IMR-90 (cell line): Measurements from ENCODE around the gene BBS7. TPM values are rescaled to one million over a fixed set of nuclear protein-coding genes. Genes with fewer than 3 reads are reported as not detected.

ENCODE experiments used
- ATAC-seq: fragments of 200-7000 bp; cut with Tn5 transposase; 2 replicates; pipeline ENCODE4 v1.9.1; 2020; ENCODE audit warnings: low read depth, mild to moderate bottlenecking, moderate library complexity
- BruUV-seq: library from RNA; stranded (reverse); fragments of 400-500 nt; replicated peaks from 2 replicates; lab custom pipeline; 2021; lab: Mats Ljungman, UMichigan
- CTCF ChIA-PET: fragments of 300-600 bp; formaldehyde crosslinking; extraction: SDS; loops from one replicate; lab custom pipeline; 2021; ENCODE audit warnings: antibody characterized with exemption; lab: Yijun Ruan, JAX
- POLR2A ChIA-PET: fragments of 300-600 bp; sonication (Branson Sonifier 250); formaldehyde crosslinking; loops from one replicate; lab custom pipeline; 2022; ENCODE audit warnings: antibody characterized with exemption; ENCODE audit not compliant: unreplicated experiment; lab: Charles Lee
- DNase-seq: peaks from one replicate; pipeline ENCODE4 v3.0.0; 2013
- H2AFZ ChIP-seq: replicated peaks from 2 replicates; pipeline ENCODE3; 2013; ENCODE audit warnings: low read length, mild to moderate bottlenecking; ENCODE audit not compliant: poor library complexity
- H2AK5ac ChIP-seq: 2 replicates; pipeline ENCODE4 v1.6.1; 2013; ENCODE audit warnings: low read depth, low read length, inconsistent platforms
- H2AK9ac ChIP-seq: replicated peaks from 2 replicates; pipeline ENCODE3; 2013; ENCODE audit warnings: mild to moderate bottlenecking, low read depth, low read length, moderate library complexity; ENCODE audit not compliant: poor library complexity
- H2BK120ac ChIP-seq: 2 replicates; pipeline ENCODE4 v1.6.1; 2013; ENCODE audit warnings: low read depth, low read length, inconsistent platforms
- H2BK15ac ChIP-seq: 3 replicates; pipeline ENCODE4 v1.6.1; 2013; ENCODE audit warnings: low read depth, low read length, inconsistent platforms
- H2BK20ac ChIP-seq: 2 replicates; pipeline ENCODE4 v1.6.1; 2013; ENCODE audit warnings: low read depth, mild to moderate bottlenecking, inconsistent platforms, low read length, moderate library complexity
- H2BK5ac ChIP-seq: 2 replicates; pipeline ENCODE4 v1.6.1; 2013; ENCODE audit warnings: mild to moderate bottlenecking, low read depth, low read length, inconsistent platforms; ENCODE audit not compliant: poor library complexity, severe bottlenecking
- H3K14ac ChIP-seq: replicated peaks from 2 replicates; pipeline ENCODE4 v1.6.1; 2013; ENCODE audit warnings: low read depth, low read length, inconsistent platforms
- H3K18ac ChIP-seq: 2 replicates; pipeline ENCODE4 v1.6.1; 2013; ENCODE audit warnings: low read depth, low read length, control low read depth
- H3K23ac ChIP-seq: 2 replicates; pipeline ENCODE4 v1.6.1; 2013; ENCODE audit warnings: low read depth, low read length, inconsistent platforms
- H3K27ac ChIP-seq: 2 replicates; pipeline ENCODE4 v1.5.1; 2013; ENCODE audit warnings: mild to moderate bottlenecking, control low read depth, low read length; ENCODE audit not compliant: insufficient read depth
- H3K27me3 ChIP-seq: 2 replicates; pipeline ENCODE4 v1.6.1; 2013; ENCODE audit warnings: low read length; ENCODE audit not compliant: control insufficient read depth, insufficient read depth
- H3K36me3 ChIP-seq: 2 replicates; pipeline ENCODE4 v1.6.1; 2013; ENCODE audit warnings: low read length, mixed read lengths; ENCODE audit not compliant: control insufficient read depth, insufficient read depth
- H3K4ac ChIP-seq: 2 replicates; pipeline ENCODE4 v1.6.1; 2013; ENCODE audit warnings: low read depth, low read length, inconsistent platforms
- H3K4me1 ChIP-seq: 2 replicates; pipeline ENCODE4 v1.6.1; 2013; ENCODE audit warnings: low read length, mixed read lengths; ENCODE audit not compliant: control insufficient read depth, insufficient read depth
- H3K4me2 ChIP-seq: 2 replicates; pipeline ENCODE4 v1.6.1; 2013; ENCODE audit warnings: low read depth, mild to moderate bottlenecking, control low read depth, low read length, moderate library complexity
- H3K4me3 ChIP-seq: 2 replicates; pipeline ENCODE4 v1.5.1; 2013; ENCODE audit warnings: low read depth, mild to moderate bottlenecking, control low read depth, low read length, moderate library complexity; ENCODE audit not compliant: insufficient read depth
- H3K56ac ChIP-seq: 2 replicates; pipeline ENCODE4 v1.6.1; 2013; ENCODE audit warnings: low read length, inconsistent platforms; ENCODE audit not compliant: insufficient read depth; ENCODE audit errors: extremely low read depth
- H3K79me1 ChIP-seq, 2 experiments: 2 replicates each; pipeline ENCODE4 v1.6.1; 2013; ENCODE audit warnings: low read length in 2 of 2, inconsistent platforms in 1 of 2, low read depth in 1 of 2
- H3K9ac ChIP-seq: 2 replicates; pipeline ENCODE4 v1.6.1; 2013; ENCODE audit warnings: low read depth, low read length, control low read depth
- H3K9me1 ChIP-seq: 2 replicates; pipeline ENCODE4 v1.6.1; 2013; ENCODE audit warnings: low read length, inconsistent platforms; ENCODE audit not compliant: insufficient read depth
- H3K9me3 ChIP-seq: 2 replicates; pipeline ENCODE4 v1.6.1; 2013; ENCODE audit warnings: low read length; ENCODE audit not compliant: control insufficient read depth, insufficient read depth
- H4K20me1 ChIP-seq: 2 replicates; pipeline ENCODE4 v1.6.1; 2013; ENCODE audit warnings: low read length, inconsistent platforms; ENCODE audit not compliant: insufficient read depth
- H4K5ac ChIP-seq: 2 replicates; pipeline ENCODE4 v1.6.1; 2013; ENCODE audit warnings: mild to moderate bottlenecking, low read depth, low read length, control low read depth
- H4K8ac ChIP-seq, 2 experiments: 2 replicates each; pipeline ENCODE4 v1.6.1; 2013; ENCODE audit warnings: low read depth in 2 of 2, low read length in 2 of 2, control low read depth in 1 of 2, inconsistent platforms in 1 of 2
- H4K91ac ChIP-seq: 2 replicates; pipeline ENCODE4 v1.6.1; 2013; ENCODE audit warnings: low read depth, low read length, inconsistent platforms; ENCODE audit not compliant: insufficient read depth
- BHLHE40 ChIP-seq: fragments of 150-350 bp; IDR thresholded peaks from 2 replicates; pipeline ENCODE4 v1.6.1; 2016; ENCODE audit warnings: mild to moderate bottlenecking, low read depth, low read length
- CEBPB ChIP-seq: IDR thresholded peaks from 2 replicates; pipeline ENCODE4 v1.6.1; 2012; ENCODE audit warnings: low read depth, low read length, improper control_type of control experiment
- CTCF ChIP-seq: conservative IDR thresholded peaks from 2 replicates; pipeline ENCODE4 v1.5.1; 2012; ENCODE audit warnings: mild to moderate bottlenecking, low read depth, low read length, improper control_type of control experiment
- ELK1 ChIP-seq: fragments of 150-350 bp; IDR thresholded peaks from 2 replicates; pipeline ENCODE4 v1.6.1; 2016; ENCODE audit warnings: low read depth, mild to moderate bottlenecking, low read length, moderate library complexity, borderline replicate concordance
- FOS ChIP-seq: fragments of 150-350 bp; IDR thresholded peaks from 2 replicates; pipeline ENCODE4 v1.6.1; 2016; ENCODE audit warnings: low read depth, low read length
- MAFK ChIP-seq: IDR thresholded peaks from 2 replicates; pipeline ENCODE4 v1.6.1; 2012; ENCODE audit warnings: low read depth, low read length, improper control_type of control experiment
- MAZ ChIP-seq: IDR thresholded peaks from 2 replicates; pipeline ENCODE4 v1.6.1; 2012; ENCODE audit warnings: low read depth, mild to moderate bottlenecking, low read length, improper control_type of control experiment, moderate library complexity, borderline replicate concordance
- MXI1 ChIP-seq: IDR thresholded peaks from 2 replicates; pipeline ENCODE4 v1.6.1; 2012; ENCODE audit warnings: low read depth, mild to moderate bottlenecking, low read length, moderate library complexity, borderline replicate concordance
- NFE2L2 ChIP-seq: fragments of 150-350 bp; IDR thresholded peaks from 2 replicates; pipeline ENCODE4 v1.6.1; 2016; ENCODE audit warnings: low read depth, mild to moderate bottlenecking, low read length
- POLR2A ChIP-seq: IDR thresholded peaks from 2 replicates; pipeline ENCODE4 v1.6.1; 2012; ENCODE audit warnings: mild to moderate bottlenecking, low read depth, low read length
- RAD21 ChIP-seq: IDR thresholded peaks from 2 replicates; pipeline ENCODE4 v1.6.1; 2012; ENCODE audit warnings: low read length, improper control_type of control experiment
- RCOR1 ChIP-seq: IDR thresholded peaks from 2 replicates; pipeline ENCODE4 v1.6.1; 2012; ENCODE audit warnings: mild to moderate bottlenecking, low read length, improper control_type of control experiment; ENCODE audit not compliant: insufficient replicate concordance
- RFX5 ChIP-seq: IDR thresholded peaks from 2 replicates; pipeline ENCODE4 v1.8.0; 2012; ENCODE audit warnings: low read depth, mild to moderate bottlenecking, low read length, moderate library complexity
- SMC3 ChIP-seq: fragments of 150-350 bp; IDR thresholded peaks from 2 replicates; pipeline ENCODE4 v1.6.1; 2016; ENCODE audit warnings: low read depth, mild to moderate bottlenecking, antibody characterized with exemption, low read length, moderate library complexity
- WGBS, 2 experiments: methylation state at CpG; one replicate each; pipeline versions ENCODE4 v1.1.5 to v1.1.7; 2013; ENCODE audit warnings: missing lambda C conversion rate in 2 of 2; ENCODE audit not compliant: insufficient read length in 1 of 2; ENCODE audit errors: extremely low coverage in 2 of 2; 5-methylcytosine and 5-hydroxymethylcytosine counted together
- dilution Hi-C: fragments of 300-500 bp; cut with HindIII; formaldehyde crosslinking; loops from one replicate; pipeline ENCODE4 v1.14.3; 2018; ENCODE audit warnings: low sequenced_read_pairs; ENCODE audit not compliant: unreplicated experiment
- in situ Hi-C: fragments of 300-500 bp; cut with MboI; formaldehyde crosslinking; loops from 3 replicates; pipeline ENCODE4 v1.14.3; 2019; ENCODE audit warnings: low sequenced_read_pairs, inconsistent platforms, mixed read lengths
- intact Hi-C: fragments of 100-400 bp; cut with micrococcal nuclease; formaldehyde crosslinking; loops from 2 replicates; pipeline ENCODE4 v1.10.0; 2022
- polyA plus RNA-seq, 3 experiments: library from polyadenylated mRNA; depleted of rRNA; stranded (reverse); fragments of >200 nt; gene quantifications; 2 replicates each; pipeline ENCODE4 v1.2.3, GENCODE V29; 2012; ENCODE audit warnings: low replicate concordance in 1 of 3
- total RNA-seq: library from RNA; depleted of rRNA; stranded (reverse); fragments of >200 nt; gene quantifications from 2 replicates; pipeline ENCODE4 v1.2.3, GENCODE V29; 2012
- TF ChIP-seq, protein P1 (sequence below): fragments of 150-350 bp; IDR thresholded peaks from 2 replicates; pipeline ENCODE4 v1.6.1; 2017; ENCODE audit warnings: mild to moderate bottlenecking, antibody characterized with exemption, low read length, low read depth

The BBS7 gene
- total and polyA plus RNA-seq, 2 of the 4 experiments (the other 2 are of a cell fraction) = 23.0 to 32.3 TPM

DNA sequence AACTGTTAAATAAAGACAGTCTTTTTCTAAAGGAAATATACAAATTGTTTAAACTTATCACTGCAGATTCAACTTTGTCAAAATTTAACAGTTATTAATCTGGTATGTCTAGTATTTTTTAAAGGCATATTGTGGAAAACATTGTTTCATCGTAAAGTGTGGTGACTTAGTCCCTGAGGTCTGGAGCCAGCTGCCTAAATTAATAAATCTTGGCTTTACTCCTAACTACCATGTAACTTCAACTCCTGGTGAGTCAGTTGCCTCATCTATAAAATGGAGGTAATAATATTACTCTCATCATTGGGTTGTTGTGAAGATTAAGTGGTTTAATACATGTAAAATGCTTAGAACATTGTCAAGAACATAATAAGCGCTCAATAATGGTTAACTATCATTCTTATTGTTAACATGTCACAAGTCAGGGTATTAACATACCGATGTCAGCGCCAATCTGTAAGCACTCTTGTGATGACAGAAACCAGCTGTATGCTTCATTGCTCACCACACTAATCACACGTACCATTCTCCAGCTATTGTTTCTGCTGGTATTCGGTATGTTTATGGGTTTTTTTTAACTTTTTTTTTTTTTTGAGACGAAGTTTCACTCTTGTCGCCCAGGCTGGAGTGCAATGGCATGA is 91.2 kb downstream of the BBS7 start:
- Histone ChIP-seq H3K9me1 (peaks cover 3% of the 10 kb centered on the region), H4K5ac (peak overlapping the region; percentile 64; the same call in 1 of the 2 replicates), H2BK120ac (peak overlapping the region; percentile 87), H3K9me3 (no peaks in the 10 kb centered on the region), H3K9ac (no peak overlapping the region), H4K91ac (peak overlapping the region; percentile 83), H2BK5ac (peak overlapping the region; percentile 99), H4K20me1 (no peaks in the 10 kb centered on the region), H3K27me3 (no peaks in the 10 kb centered on the region), H3K56ac (peak overlapping the region; percentile 60), H2BK15ac (no peak overlapping the region; the same call in 2 of the 3 replicates), H3K4me1 (peaks cover 7% of the 10 kb centered on the region), H3K79me1 (no peaks in the 10 kb centered on the region), H3K27ac (peak overlapping the region; percentile 56), H3K18ac (peak overlapping the region; percentile 85; the same call in 1 of the 2 replicates), H2AFZ (no peak overlapping the region), H2AK9ac (no peak overlapping the region), H3K4ac (peak overlapping the region; percentile 89; the same call in 1 of the 2 replicates), H3K4me2 (peak overlapping the region; percentile 15; the same call in 1 of the 2 replicates), H3K36me3 (no peaks in the 10 kb centered on the region), H4K8ac (peak overlapping the region in 1 of 2 experiments; percentile 44; a peak in 3 of 4 replicates), H2BK20ac (peak overlapping the region; percentile 87), H3K4me3 (no peak overlapping the region), H2AK5ac (no peak overlapping the region), H3K14ac (no peak overlapping the region), H3K23ac (no peak overlapping the region; the same call in 1 of the 2 replicates)
- DNase-seq = peak; percentile 80
- no CpG with 5 or more reads among the region's 8 CpGs for WGBS, 2 experiments
- no TSS peak for BruUV-seq
- dilution Hi-C loops = no loop called here
- CTCF ChIA-PET = interaction anchor here (0.6 to 1.1 kb wide), 2 partner anchors 20 to 519 kb away, joined by 3 read pairs; no protein-coding TSS in a partner anchor
- ATAC-seq = peak; percentile 62
- intact Hi-C loops = no loop called here
- in situ Hi-C loops = no loop called here
- TF ChIP-seq MAFK (no peak), RCOR1 (no peak), POLR2A (no peak), BHLHE40 (no peak), RAD21 (no peak), CEBPB (no peak), NFE2L2 (no peak), MXI1 (no peak), MAZ (no peak), ELK1 (no peak), RFX5 (no peak), SMC3 (no peak), CTCF (no peak), FOS (no peak)
- TF ChIP-seq, protein P1, sequence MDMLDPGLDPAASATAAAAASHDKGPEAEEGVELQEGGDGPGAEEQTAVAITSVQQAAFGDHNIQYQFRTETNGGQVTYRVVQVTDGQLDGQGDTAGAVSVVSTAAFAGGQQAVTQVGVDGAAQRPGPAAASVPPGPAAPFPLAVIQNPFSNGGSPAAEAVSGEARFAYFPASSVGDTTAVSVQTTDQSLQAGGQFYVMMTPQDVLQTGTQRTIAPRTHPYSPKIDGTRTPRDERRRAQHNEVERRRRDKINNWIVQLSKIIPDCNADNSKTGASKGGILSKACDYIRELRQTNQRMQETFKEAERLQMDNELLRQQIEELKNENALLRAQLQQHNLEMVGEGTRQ = no peak
- POLR2A ChIA-PET = no interaction called here
